Activated B cell treated with CpG ODN at 0.5 μM for 24 hours (primary cell): ENCODE results near the gene CCR6. TPM values are rescaled to one million over a fixed set of nuclear protein-coding genes. Genes with fewer than 3 reads are reported as not detected.

Source experiments
- ATAC-seq: fragments of 200-7000 bp; cut with Tn5 transposase; one replicate; pipeline ENCODE4 v1.10.0; 2021; ENCODE audit warnings: low read depth, mild to moderate bottlenecking, moderate library complexity
- CTCF ChIA-PET: fragments of 350-600 bp; sonication (Branson Sonifier 250); formaldehyde crosslinking; loops from one replicate; lab custom pipeline; 2021; ENCODE audit warnings: antibody characterized with exemption; lab: Charles Lee
- POLR2A ChIA-PET: fragments of 350-600 bp; sonication (Branson Sonifier 250); formaldehyde crosslinking; loops from one replicate; lab custom pipeline; 2021; ENCODE audit warnings: antibody characterized with exemption; lab: Charles Lee
- DNase-seq: peaks from one replicate; pipeline ENCODE4 v3.0.0; 2022
- H3K27ac Mint-ChIP-seq: one replicate; pipeline ENCODE4 v1.8.0; 2020; ENCODE audit warnings: mixed read lengths
- H3K27me3 Mint-ChIP-seq: one replicate; pipeline ENCODE4 v1.8.0; 2021; ENCODE audit warnings: mixed read lengths
- H3K36me3 Mint-ChIP-seq: one replicate; pipeline ENCODE4 v1.8.0; 2021; ENCODE audit warnings: low read depth, mixed read lengths
- H3K4me1 Mint-ChIP-seq: one replicate; pipeline ENCODE4 v1.8.0; 2021; ENCODE audit warnings: mixed read lengths
- H3K4me3 Mint-ChIP-seq: one replicate; pipeline ENCODE4 v1.8.0; 2020; ENCODE audit warnings: mild to moderate bottlenecking, mixed read lengths
- H3K9me3 Mint-ChIP-seq: one replicate; pipeline ENCODE4 v1.8.0; 2020; ENCODE audit warnings: mixed read lengths
- intact Hi-C: fragments of 100-400 bp; cut with micrococcal nuclease; formaldehyde crosslinking; loops from one replicate; pipeline ENCODE4 v1.15.1; 2024
- total RNA-seq: library from RNA; stranded (reverse); gene quantifications from 2 replicates; pipeline ENCODE4 v1.2.3, GENCODE V29; 2022
- TF ChIP-seq, protein P1 (sequence below): fragments of 200-600 bp; IDR thresholded peaks from one replicate; pipeline ENCODE4 v1.8.0; 2022; ENCODE audit warnings: antibody characterized with exemption, mild to moderate bottlenecking

CCR6 gene
- total RNA-seq, 1 donor from 2014 or later, result 28.9 TPM

GRCh38 chr6:167125410-167125809 lies 2.5 kb downstream of the CCR6 start:
- H3K4me3 Mint-ChIP-seq, result peak overlapping the region; percentile 91
- TF ChIP-seq, protein P1, sequence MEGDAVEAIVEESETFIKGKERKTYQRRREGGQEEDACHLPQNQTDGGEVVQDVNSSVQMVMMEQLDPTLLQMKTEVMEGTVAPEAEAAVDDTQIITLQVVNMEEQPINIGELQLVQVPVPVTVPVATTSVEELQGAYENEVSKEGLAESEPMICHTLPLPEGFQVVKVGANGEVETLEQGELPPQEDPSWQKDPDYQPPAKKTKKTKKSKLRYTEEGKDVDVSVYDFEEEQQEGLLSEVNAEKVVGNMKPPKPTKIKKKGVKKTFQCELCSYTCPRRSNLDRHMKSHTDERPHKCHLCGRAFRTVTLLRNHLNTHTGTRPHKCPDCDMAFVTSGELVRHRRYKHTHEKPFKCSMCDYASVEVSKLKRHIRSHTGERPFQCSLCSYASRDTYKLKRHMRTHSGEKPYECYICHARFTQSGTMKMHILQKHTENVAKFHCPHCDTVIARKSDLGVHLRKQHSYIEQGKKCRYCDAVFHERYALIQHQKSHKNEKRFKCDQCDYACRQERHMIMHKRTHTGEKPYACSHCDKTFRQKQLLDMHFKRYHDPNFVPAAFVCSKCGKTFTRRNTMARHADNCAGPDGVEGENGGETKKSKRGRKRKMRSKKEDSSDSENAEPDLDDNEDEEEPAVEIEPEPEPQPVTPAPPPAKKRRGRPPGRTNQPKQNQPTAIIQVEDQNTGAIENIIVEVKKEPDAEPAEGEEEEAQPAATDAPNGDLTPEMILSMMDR, result no peak
- ATAC-seq, result peak; percentile 26
- H3K27ac Mint-ChIP-seq, result peak overlapping the region; percentile 96
- ChIA-PET CTCF (interaction anchor here (1.2 to 12.6 kb wide), 3 partner anchors 12 to 30 kb away, joined by 3 to 105 read pairs (median 14); no protein-coding TSS in a partner anchor), POLR2A (interaction anchor here (1.2 to 26.6 kb wide), 9 partner anchors 3 to 127 kb away, joined by 3 to 970 read pairs (median 22); partner anchors contain the start of genes CCR6 and CEP43)
- peaks cover 5% of the 10 kb centered on the region for H3K9me3 Mint-ChIP-seq
- intact Hi-C loops, result loop anchor here (2.0 kb wide), 2 partner anchors 15 to 79 kb away; no protein-coding TSS in a partner anchor
- no peak for DNase-seq
- no peaks in the 10 kb centered on the region for H3K27me3 Mint-ChIP-seq
- H3K4me1 Mint-ChIP-seq, result peaks cover 96% of the 10 kb centered on the region
- H3K36me3 Mint-ChIP-seq, result peaks cover 52% of the 10 kb centered on the region

DNA sequence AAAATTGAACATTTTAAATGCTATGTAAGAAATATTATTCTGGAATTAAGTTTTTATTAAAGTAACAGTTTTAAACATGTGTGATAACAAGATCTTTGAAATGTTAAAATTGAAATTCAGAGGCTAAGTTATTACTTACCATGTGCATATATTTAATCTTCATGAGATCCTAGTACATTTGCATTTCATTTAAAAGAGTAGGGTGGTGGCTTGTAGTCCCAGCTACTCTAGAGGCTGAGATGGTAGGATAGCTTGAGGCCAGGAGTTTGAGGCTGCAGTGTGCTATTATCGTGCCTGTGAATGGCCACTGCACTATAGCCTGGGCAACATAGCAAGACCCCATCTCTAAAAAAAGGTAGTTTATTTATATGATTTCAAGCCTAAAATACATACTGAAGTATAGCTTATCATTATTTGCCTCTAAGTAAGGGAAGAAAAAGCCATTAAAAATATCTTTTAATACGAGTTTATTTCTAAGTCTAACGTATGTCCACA lies 3.0 kb downstream of the CCR6 start:
- H3K36me3 Mint-ChIP-seq, result peaks cover 55% of the 10 kb centered on the region
- peaks cover 96% of the 10 kb centered on the region for H3K4me1 Mint-ChIP-seq
- intact Hi-C loops, result loop anchor here (1.0 to 2.0 kb wide), 3 partner anchors 15 to 79 kb away; no protein-coding TSS in a partner anchor
- H3K4me3 Mint-ChIP-seq, result peak overlapping the region; percentile 91
- DNase-seq (no peak), ATAC-seq (no peak)
- H3K27ac Mint-ChIP-seq, result peak overlapping the region; percentile 96
- no peaks in the 10 kb centered on the region for H3K27me3 Mint-ChIP-seq
- H3K9me3 Mint-ChIP-seq, result peaks cover 5% of the 10 kb centered on the region
- TF ChIP-seq, protein P1, result no peak
- ChIA-PET POLR2A (interaction anchor here (1.2 to 26.6 kb wide), 6 partner anchors 4 to 127 kb away, joined by 3 to 970 read pairs (median 386); partner anchors contain the start of genes CCR6 and CEP43), CTCF (interaction anchor here (1.2 to 12.6 kb wide), 3 partner anchors 12 to 31 kb away, joined by 3 to 105 read pairs (median 14); no protein-coding TSS in a partner anchor)

- peaks cover 75% of the 10 kb centered on the region for H3K36me3 Mint-ChIP-seq
- H3K4me3 Mint-ChIP-seq, result peak overlapping the region; percentile 58
- ChIA-PET POLR2A (interaction anchor here (0.7 to 26.6 kb wide), 7 partner anchors 4 to 128 kb away, joined by 3 to 970 read pairs (median 12); partner anchors contain the start of genes CCR6 and CEP43), CTCF (interaction anchor here (1.0 to 12.6 kb wide), 5 partner anchors 12 to 81 kb away, joined by 3 to 105 read pairs (median 3); no protein-coding TSS in a partner anchor)
- intact Hi-C loops, result no loop called here
- no peaks in the 10 kb centered on the region for H3K27me3 Mint-ChIP-seq
- ATAC-seq (peak; percentile 10), DNase-seq (no peak)
- TF ChIP-seq, protein P1, result no peak
- peaks cover 5% of the 10 kb centered on the region for H3K9me3 Mint-ChIP-seq
- H3K4me1 Mint-ChIP-seq, result peaks cover 96% of the 10 kb centered on the region
- peak overlapping the region; percentile 95 for H3K27ac Mint-ChIP-seq
These were observed 5.1 kb downstream of the CCR6 start for GRCh38 chr6:167127785-167128531.

DNA sequence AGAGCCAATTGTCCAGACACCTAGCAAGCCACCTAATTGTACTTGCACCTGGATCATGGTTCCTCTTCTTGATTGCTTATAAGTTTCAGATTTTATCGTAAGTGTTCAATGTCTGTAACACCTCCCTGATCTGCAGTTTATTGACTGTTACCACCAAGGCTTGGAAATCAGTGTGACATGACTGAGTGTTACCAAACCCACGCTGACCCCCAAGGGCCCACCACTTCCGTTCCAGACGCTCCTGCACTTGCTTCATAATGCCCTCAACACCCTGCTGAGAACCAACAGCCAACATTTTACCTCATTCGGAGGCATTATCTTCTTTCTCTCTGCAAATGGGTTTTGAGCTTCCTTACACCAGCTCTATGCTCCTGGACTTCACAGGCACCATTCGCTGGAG lies 6.3 kb downstream of the CCR6 start:
- peaks cover 76% of the 10 kb centered on the region for H3K36me3 Mint-ChIP-seq
- peak overlapping the region; percentile 95 for H3K27ac Mint-ChIP-seq
- peak overlapping the region; percentile 55 for H3K4me3 Mint-ChIP-seq
- peaks cover 5% of the 10 kb centered on the region for H3K9me3 Mint-ChIP-seq
- CTCF ChIA-PET, result interaction anchor here (1.2 to 12.6 kb wide), 4 partner anchors 11 to 41 kb away, joined by 3 to 105 read pairs (median 6); no protein-coding TSS in a partner anchor
- no peaks in the 10 kb centered on the region for H3K27me3 Mint-ChIP-seq
- TF ChIP-seq, protein P1, result no peak
- peaks cover 91% of the 10 kb centered on the region for H3K4me1 Mint-ChIP-seq
- ATAC-seq (peak; percentile 9), DNase-seq (no peak)
- intact Hi-C loops, result loop anchor here (1.0 kb wide), 1 partner anchor 11 kb away; no protein-coding TSS in a partner anchor
- POLR2A ChIA-PET, result interaction anchor here (0.8 to 26.6 kb wide), 9 partner anchors 2 to 787 kb away, joined by 3 to 970 read pairs (median 6); partner anchors contain the start of genes CCR6 and SFT2D1
